ENCODE results near the gene MYLK.

MYLK gene

DNA sequence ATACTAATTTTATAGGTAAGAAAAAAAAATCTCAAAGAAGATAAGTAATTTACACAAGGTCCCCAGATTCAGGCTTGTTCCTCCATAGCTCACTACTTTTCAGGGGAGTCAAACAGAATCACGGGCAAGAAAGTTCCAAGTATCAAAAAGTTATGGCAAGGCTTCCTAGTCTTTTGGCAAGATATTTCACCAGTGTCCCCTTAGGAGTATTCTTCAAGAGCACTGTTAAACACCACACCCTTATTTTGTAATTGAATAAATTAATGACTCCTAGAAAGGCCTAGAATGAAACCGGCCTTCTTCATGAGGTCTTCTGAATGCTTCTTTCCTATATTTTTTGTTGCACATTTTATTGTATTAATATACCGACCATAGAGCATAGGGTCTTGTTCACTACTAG is 109.7 kb downstream of the MYLK start:
- no peak for DNase-seq (ENCODE audit: low read depth in 2 of 2)

- no peak for DNase-seq (ENCODE audit: low read depth in 2 of 2)
These were observed 110.3 kb downstream of the MYLK start for GRCh38 chr3:123773681-123774431.

GRCh38 chr3:123769356-123769743 is 114.8 kb downstream of the MYLK start:
- DNase-seq (ENCODE audit: low read depth in 2 of 2), result no peak

- no peak for DNase-seq (ENCODE audit: low read depth in 2 of 2)
These were observed 115.4 kb downstream of the MYLK start for GRCh38 chr3:123768480-123769355.

- DNase-seq (ENCODE audit: low read depth in 2 of 2), result no peak
These were observed 116.4 kb downstream of the MYLK start for GRCh38 chr3:123767564-123768292.

DNA sequence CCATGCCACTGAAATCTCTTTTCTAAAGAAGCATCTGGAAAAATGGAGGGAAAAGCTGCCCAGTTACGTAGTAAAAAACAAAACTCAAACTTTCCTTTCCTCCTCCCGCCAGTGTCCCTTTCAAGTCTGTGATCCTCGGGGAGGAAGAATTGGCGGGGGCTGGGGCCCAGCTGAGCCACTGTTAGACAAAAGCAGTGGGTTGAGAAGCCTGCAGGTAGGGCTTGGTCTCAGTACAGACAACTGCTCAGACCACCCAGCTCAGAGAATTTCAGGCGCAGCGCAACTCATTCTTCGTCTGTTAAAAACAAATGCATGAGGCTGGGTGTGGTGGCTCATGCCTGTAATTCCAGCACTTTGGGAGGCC is 117.1 kb downstream of the MYLK start:
- no peak for DNase-seq (ENCODE audit: low read depth in 2 of 2)

- DNase-seq (ENCODE audit: low read depth in 2 of 2), result no peak
These were observed 117.7 kb downstream of the MYLK start for GRCh38 chr3:123766193-123767008.

- no peak for DNase-seq (ENCODE audit: low read depth in 2 of 2)
These were observed 118.5 kb downstream of the MYLK start for GRCh38 chr3:123765475-123766128.

GRCh38 chr3:123764647-123765046 is 119.5 kb downstream of the MYLK start:
- no peak for DNase-seq (ENCODE audit: low read depth in 2 of 2)

- no peak for DNase-seq (ENCODE audit: low read depth in 2 of 2)
These were observed 121.3 kb downstream of the MYLK start for GRCh38 chr3:123762805-123763204.

DNA sequence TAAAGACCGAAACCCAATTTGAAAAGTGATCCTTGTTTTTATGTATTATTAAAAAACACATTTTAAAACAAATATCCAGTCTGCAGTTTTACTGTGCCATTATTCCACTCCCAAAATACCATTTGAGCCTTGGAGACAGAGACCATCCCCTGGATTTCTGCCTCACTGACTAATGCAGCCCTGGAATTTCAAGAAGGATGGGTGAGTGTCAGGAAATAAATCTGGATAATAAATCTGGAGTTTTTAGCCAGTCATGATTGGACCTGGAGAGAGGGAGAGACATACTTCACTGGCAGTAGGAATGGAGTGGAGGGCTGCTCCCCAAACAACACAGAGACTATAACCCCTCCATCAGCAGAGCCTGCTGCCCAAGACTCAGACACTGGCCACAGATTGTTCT is 123.3 kb downstream of the MYLK start:
- DNase-seq (ENCODE audit: low read depth in 2 of 2), result no peak

GRCh38 chr3:123759871-123760270 is 124.3 kb downstream of the MYLK start:
- DNase-seq (ENCODE audit: low read depth in 2 of 2), result no peak

DNA sequence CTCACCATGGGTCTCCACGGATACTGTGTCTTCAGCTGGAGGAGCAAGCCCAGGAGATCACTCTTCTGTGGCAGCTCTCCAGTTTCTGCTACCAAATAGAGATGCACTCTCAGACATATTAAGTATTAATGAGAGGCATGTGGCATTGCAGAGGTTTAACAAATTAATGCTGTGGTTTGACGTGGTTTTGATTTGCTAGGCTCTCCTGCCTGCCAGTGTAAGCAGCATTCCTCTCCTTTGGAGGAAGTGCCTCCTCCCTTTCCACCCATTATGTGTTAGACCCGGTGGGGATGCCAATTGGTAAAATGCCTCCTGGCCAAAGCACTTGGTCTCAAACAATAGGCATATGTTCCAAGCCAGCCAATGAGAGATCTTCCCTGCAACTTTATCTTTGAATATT is 124.8 kb downstream of the MYLK start:
- no peak for DNase-seq (ENCODE audit: low read depth in 2 of 2)

- DNase-seq (ENCODE audit: low read depth in 2 of 2), result no peak
These were observed 126.0 kb downstream of the MYLK start for GRCh38 chr3:123758081-123758564.

- no peak for DNase-seq (ENCODE audit: low read depth in 2 of 2)
These were observed 126.7 kb downstream of the MYLK start for GRCh38 chr3:123757281-123757940.

DNA sequence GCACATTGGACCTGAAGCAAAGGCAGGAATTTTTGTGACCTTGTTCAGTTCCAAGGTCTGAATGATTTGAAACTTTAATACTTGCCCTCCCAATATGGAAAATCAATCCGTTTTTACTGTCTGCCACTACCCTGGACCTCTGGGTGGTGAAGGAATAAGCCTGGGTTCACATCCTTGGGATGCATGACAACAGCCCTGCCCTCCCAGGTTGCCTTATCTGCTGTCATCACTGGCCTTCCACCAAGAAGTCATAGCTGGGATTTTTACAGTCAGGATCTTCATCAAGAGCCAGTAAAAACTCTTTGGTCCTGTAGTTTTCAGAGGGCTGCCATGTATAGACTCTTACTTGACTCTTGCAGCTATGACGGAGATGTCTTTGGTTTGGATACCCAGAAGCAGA is 128.6 kb downstream of the MYLK start:
- no peak for DNase-seq (ENCODE audit: low read depth in 2 of 2)

DNA sequence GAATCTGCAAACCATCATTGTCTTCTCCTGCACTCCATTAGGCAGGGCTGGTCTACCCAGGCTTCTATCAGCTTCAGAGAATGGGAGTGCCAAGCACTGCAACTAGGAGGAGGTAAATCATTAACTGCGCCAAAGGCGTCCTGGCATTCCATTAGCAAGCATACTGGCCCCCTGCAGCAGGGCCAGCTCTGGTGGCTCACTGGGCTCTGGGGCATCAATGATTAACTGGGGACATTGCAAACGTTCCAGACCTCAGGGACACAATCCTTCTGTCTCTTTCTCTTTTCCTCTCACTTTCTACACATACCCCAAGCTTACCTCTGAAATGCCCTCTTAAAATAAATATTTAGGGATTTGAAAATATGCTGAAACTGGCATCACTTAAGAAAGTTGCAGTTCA is 129.0 kb downstream of the MYLK start:
- DNase-seq (ENCODE audit: low read depth in 2 of 2), result no peak

GRCh38 chr3:123753286-123753685 is 130.8 kb downstream of the MYLK start:
- DNase-seq (ENCODE audit: low read depth in 2 of 2), result no peak

- no peak for DNase-seq (ENCODE audit: low read depth in 2 of 2)
These were observed 131.9 kb downstream of the MYLK start for GRCh38 chr3:123752228-123752627.

GRCh38 chr3:123751433-123751832 is 132.7 kb downstream of the MYLK start:
- DNase-seq (ENCODE audit: low read depth in 2 of 2), result no peak
